ENCODE data around the gene LGI4. TPM values are rescaled to one million over a fixed set of nuclear protein-coding genes. Genes with fewer than 3 reads are reported as not detected.

LGI4 gene
- total RNA-seq, 1 experiment from 2014 or later, result 2.9 TPM

- Histone ChIP-seq H3K36me3 (replicated peaks; ENCODE audit: control insufficient read depth, insufficient read depth, low read length) (no peaks in the 10 kb centered on the region), H3K4me3 (ENCODE audit: insufficient read depth, low read depth, low read length) (no peak overlapping the region), H3K27me3 (ENCODE audit: control insufficient read depth, insufficient read depth, low read length) (no peaks in the 10 kb centered on the region)
- no peak for DNase-seq
These were observed 8.9 kb downstream of the LGI4 start for GRCh38 chr19:35125749-35126623.

- no peaks in the 10 kb centered on the region for H3K27me3 ChIP-seq (ENCODE audit: control insufficient read depth, insufficient read depth, low read length)
- DNase-seq, result no peak
- no peak overlapping the region for H3K4me3 ChIP-seq (ENCODE audit: insufficient read depth, low read depth, low read length)
- H3K36me3 ChIP-seq (replicated peaks; ENCODE audit: control insufficient read depth, insufficient read depth, low read length), result no peaks in the 10 kb centered on the region
These were observed 9.6 kb downstream of the LGI4 start for GRCh38 chr19:35125270-35125717.

DNA sequence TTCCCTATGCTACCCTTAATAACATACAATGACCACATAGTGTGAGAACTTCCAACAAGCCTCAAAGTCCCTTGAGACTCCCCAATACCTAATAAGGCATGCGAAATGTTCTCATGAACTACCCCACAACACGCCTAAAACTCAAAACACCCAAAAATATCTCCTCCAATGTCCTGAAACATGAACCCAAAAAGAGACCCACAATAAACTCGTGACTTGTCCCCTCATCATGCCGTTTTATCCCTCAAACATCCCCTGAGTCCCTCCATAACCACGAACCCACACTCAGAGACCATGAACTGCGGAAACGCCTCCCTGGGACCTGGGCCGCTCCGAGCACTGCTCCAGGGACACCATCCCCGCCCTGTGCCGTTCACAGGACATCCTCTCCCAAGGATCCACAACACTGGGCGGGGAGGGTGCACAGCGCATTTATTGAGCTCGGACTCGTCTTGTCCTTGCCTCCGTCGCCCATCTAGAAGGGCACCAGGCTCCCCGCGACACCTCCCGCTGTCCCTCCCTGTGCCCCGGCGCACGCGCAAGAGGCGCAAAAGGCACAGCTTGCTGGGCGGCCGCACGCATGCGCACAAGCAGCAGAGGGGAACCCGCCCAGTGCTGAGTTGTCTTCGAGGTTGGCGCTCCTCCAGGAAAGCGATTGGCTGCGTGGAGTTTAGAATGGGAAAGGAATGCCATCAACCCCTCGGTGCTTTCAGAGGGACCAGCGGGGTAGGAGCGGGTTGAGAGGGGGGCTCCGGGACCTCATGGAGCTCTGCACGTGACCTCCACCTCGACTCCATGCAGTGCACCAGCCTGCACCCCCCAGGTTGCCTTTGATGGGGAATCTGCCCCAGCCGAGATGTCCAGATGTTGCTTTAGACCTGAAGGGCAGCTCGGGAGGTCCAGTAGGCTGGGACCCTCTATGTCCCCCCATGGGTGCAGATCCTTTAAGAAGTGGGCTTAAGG, 10.5 kb downstream of the LGI4 start:
- Histone ChIP-seq H3K27me3 (ENCODE audit: control insufficient read depth, insufficient read depth, low read length) (no peaks in the 10 kb centered on the region), H3K4me3 (ENCODE audit: insufficient read depth, low read depth, low read length) (peak overlapping the region; percentile 17; the same call in 1 of the 2 replicates), H3K36me3 (replicated peaks; ENCODE audit: control insufficient read depth, insufficient read depth, low read length) (no peaks in the 10 kb centered on the region)
- no peak for DNase-seq

DNA sequence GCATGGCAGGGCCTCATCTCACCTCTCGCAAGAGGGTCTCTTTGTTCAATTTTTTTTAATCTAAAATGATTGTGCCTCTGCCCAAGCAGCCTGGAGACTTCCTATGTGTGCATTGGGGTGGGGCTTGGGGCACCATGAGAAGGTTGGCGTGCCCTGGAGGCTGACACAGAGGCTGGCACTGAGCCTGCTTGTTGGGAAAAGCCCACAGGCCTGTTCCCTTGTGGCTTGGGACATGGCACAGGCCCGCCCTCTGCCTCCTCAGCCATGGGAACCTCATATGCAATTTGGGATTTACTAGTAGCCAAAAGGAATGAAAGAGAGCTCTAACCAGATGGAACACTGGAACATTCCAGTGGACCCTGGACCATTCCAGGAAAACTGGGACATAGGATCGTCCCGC, 11.3 kb downstream of the LGI4 start:
- no peak for DNase-seq
- H3K36me3 ChIP-seq (replicated peaks; ENCODE audit: control insufficient read depth, insufficient read depth, low read length), result no peaks in the 10 kb centered on the region
- H3K27me3 ChIP-seq (ENCODE audit: control insufficient read depth, insufficient read depth, low read length), result no peaks in the 10 kb centered on the region
- no peak overlapping the region for H3K4me3 ChIP-seq (ENCODE audit: insufficient read depth, low read depth, low read length)

- Histone ChIP-seq H3K4me3 (ENCODE audit: insufficient read depth, low read depth, low read length) (no peak overlapping the region), H3K27me3 (ENCODE audit: control insufficient read depth, insufficient read depth, low read length) (no peaks in the 10 kb centered on the region), H3K36me3 (replicated peaks; ENCODE audit: control insufficient read depth, insufficient read depth, low read length) (no peaks in the 10 kb centered on the region)
- DNase-seq, result peak; percentile 75
These were observed 11.9 kb downstream of the LGI4 start for GRCh38 chr19:35122687-35123551.

GRCh38 chr19:35120898-35121297, 14.0 kb downstream of the LGI4 start:
- H3K4me3 ChIP-seq (ENCODE audit: insufficient read depth, low read depth, low read length), result no peak overlapping the region
- DNase-seq, result no peak
- H3K27me3 ChIP-seq (ENCODE audit: control insufficient read depth, insufficient read depth, low read length), result no peaks in the 10 kb centered on the region
- no peaks in the 10 kb centered on the region for H3K36me3 ChIP-seq (replicated peaks; ENCODE audit: control insufficient read depth, insufficient read depth, low read length)

- no peak for DNase-seq
These were observed 14.4 kb downstream of the LGI4 start for GRCh38 chr19:35120492-35120891.

DNA sequence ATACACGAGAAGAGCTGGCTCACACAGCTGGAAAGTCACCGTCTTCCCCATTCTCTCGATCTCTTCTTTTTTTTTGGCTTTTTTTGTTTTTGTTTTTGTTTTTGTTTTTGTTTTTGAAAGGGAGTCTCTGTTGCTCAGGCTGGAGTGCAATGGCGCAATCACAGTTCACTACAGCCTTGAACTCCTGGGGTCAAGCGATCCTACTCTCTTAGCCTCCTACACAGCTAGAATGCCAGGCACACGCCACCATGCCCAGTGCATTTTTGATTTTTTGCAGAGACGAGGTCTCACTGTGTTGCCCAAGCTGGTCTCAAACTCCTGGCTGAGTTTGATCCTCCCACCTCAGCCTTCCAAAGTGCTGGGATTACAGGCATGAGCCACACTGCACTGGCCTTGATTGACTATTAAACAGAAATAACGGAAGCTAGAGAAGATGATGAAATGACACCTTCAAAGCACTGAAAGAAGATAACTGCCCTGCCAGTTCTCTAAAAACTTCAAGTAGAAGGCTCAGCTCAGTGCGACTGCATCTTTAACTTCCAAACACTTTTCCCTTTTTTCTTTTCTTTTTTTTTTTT, 15.2 kb downstream of the LGI4 start:
- H3K36me3 ChIP-seq (replicated peaks; ENCODE audit: control insufficient read depth, insufficient read depth, low read length), result no peaks in the 10 kb centered on the region
- H3K27me3 ChIP-seq (ENCODE audit: control insufficient read depth, insufficient read depth, low read length), result no peaks in the 10 kb centered on the region
- DNase-seq, result no peak
- no peak overlapping the region for H3K4me3 ChIP-seq (ENCODE audit: insufficient read depth, low read depth, low read length)

More at GRCh38 chr19:35120492-35120891, 14.4 kb downstream of the LGI4 start:
- H3K4me3 ChIP-seq (ENCODE audit: insufficient read depth, low read depth, low read length), result no peak overlapping the region
- H3K27me3 ChIP-seq (ENCODE audit: control insufficient read depth, insufficient read depth, low read length), result no peaks in the 10 kb centered on the region
- H3K36me3 ChIP-seq (replicated peaks; ENCODE audit: control insufficient read depth, insufficient read depth, low read length), result no peaks in the 10 kb centered on the region

- Histone ChIP-seq H3K4me3 (ENCODE audit: insufficient read depth, low read depth, low read length) (no peak overlapping the region), H3K27me3 (ENCODE audit: control insufficient read depth, insufficient read depth, low read length) (no peaks in the 10 kb centered on the region), H3K36me3 (replicated peaks; ENCODE audit: control insufficient read depth, insufficient read depth, low read length) (no peaks in the 10 kb centered on the region)
- DNase-seq, result peak; percentile 74
These were observed 15.8 kb downstream of the LGI4 start for GRCh38 chr19:35119091-35119490.

DNA sequence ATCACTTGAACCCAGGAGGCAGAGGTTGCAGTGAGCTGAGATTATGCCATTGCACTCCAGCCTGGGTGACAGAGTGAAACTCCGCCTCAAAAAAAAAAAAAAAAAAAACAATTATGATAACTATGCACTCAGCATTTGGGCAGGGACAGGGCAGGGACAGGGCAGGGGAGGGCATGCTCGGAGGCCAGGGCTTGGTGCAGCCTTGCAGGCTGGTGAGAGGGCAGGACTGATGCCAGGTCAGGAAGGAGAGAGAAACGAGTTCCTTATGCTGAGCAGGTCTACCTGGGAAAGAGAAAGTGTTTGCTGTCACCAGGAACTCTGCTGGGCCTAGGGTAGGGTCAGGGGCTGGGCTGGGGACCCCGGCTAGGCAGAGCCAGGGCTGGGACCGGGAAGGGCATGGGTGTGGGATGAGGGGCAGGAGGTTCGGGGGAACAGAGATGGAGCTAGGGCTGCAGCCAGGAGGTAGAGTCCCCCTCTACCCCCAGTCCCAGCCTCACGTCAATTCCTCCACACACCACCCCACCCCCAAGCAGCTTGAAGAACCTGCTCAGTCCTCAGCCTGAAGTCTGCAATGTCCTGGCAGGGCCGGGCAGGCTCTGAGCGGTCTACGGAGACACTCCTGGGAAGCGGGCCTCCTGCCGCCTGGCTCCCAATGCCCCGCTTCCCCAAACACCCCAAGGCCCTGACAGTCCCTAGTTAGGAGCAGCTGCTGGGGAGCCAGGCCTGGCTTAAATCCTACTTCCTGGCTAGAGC, 16.4 kb downstream of the LGI4 start:
- no peak overlapping the region for H3K4me3 ChIP-seq (ENCODE audit: insufficient read depth, low read depth, low read length)
- peak; percentile 64 for DNase-seq
- H3K36me3 ChIP-seq (replicated peaks; ENCODE audit: control insufficient read depth, insufficient read depth, low read length), result no peaks in the 10 kb centered on the region
- no peaks in the 10 kb centered on the region for H3K27me3 ChIP-seq (ENCODE audit: control insufficient read depth, insufficient read depth, low read length)

DNA sequence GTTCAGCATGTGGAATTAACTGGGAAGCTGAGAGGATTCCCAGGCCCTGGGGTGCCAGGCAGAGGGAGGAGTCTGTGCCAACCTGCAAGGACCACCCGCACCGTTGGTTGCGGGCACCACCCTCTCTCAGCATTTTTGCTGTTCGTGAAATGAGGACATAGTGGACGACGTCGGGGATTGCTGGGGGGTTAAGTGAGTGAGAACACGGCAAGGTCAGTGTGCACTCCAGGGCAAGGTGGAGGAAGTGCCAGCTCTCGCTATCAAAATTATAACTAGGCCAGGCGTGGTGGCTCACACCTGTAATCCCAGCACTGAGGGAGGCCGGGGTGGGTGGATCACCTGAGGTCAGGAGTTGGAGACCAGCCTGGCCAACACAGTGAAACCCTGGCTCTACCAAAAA, 17.1 kb downstream of the LGI4 start:
- Histone ChIP-seq H3K4me3 (ENCODE audit: insufficient read depth, low read depth, low read length) (no peak overlapping the region), H3K36me3 (replicated peaks; ENCODE audit: control insufficient read depth, insufficient read depth, low read length) (no peaks in the 10 kb centered on the region), H3K27me3 (ENCODE audit: control insufficient read depth, insufficient read depth, low read length) (no peaks in the 10 kb centered on the region)
- DNase-seq, result no peak

DNA sequence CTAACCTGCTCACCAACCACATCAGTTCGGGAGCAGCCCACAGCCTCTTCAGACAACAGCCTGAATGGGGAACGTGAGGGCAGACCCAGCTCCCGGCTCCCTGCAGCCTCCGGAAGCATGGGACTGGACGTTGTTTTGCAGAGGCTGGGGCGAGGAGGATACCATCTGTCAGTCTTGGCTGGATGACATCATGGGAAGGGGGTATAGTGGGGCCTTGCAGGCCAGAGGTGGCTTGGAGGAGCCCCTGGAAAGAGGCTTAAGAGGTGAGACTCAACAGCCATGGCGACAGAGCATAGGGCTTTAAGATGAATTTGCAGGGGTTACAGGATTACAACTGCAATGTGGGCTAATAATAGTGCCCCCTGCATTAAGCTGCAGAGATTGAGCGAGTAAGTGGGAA, 17.7 kb downstream of the LGI4 start:
- no peak for DNase-seq
- H3K27me3 ChIP-seq (ENCODE audit: control insufficient read depth, insufficient read depth, low read length), result no peaks in the 10 kb centered on the region
- no peaks in the 10 kb centered on the region for H3K36me3 ChIP-seq (replicated peaks; ENCODE audit: control insufficient read depth, insufficient read depth, low read length)
- H3K4me3 ChIP-seq (ENCODE audit: insufficient read depth, low read depth, low read length), result no peak overlapping the region

DNA sequence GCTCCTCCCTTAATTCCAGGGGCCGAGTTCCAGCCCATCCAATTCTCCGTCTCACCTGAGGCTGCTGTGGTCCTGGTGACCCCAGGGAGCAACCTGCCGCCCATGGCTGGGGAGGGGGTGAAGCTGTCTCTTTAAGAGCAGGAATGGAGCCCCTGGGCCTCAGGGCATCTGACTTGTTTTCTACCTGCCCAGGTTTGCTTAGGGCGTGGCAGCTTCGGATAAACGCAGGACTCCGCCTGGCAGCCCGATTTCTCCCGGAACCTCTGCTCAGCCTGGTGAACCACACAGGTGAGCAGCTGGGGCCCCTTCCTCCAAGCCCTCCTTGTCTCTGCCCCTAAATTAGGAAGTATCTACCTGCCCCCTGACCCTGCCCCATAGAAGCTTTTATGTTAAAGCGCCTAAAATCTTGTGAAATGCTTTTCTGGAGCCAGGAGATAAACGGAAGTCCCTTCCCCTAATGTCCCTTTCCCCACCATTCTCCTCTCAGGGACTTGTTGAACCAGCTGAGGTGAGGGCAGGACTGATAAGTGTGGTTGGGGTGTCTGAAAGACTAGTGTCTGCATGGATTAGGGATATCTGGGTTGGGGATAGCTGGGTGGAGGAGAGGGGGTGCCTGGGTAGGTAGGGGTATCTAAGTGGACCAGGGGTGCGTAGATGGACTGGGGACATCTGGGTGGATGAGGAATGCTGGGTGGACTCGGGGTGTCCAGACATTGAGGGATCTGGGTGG, 18.6 kb downstream of the LGI4 start:
- Histone ChIP-seq H3K27me3 (ENCODE audit: control insufficient read depth, insufficient read depth, low read length) (no peaks in the 10 kb centered on the region), H3K4me3 (ENCODE audit: insufficient read depth, low read depth, low read length) (no peak overlapping the region), H3K36me3 (replicated peaks; ENCODE audit: control insufficient read depth, insufficient read depth, low read length) (no peaks in the 10 kb centered on the region)
- peak; percentile 50 for DNase-seq
